Adipocyte (in vitro differentiated cells): Measurements from ENCODE around the gene MYPOP.
"Not testable (repeated sequence)": the region's sequence is repeated elsewhere in the genome, so short reads cannot be mapped to it uniquely, and the experiment has no call there.

ENCODE experiments used
- DNase-seq: peaks from one replicate; pipeline ENCODE4 v3.0.0-alpha.2; 2015; ENCODE audit warnings: low read depth
- H3K27me3 ChIP-seq: replicated peaks from 2 replicates; pipeline ENCODE4 v1.7.0; 2013; ENCODE audit warnings: mild to moderate bottlenecking, low read length, moderate library complexity; ENCODE audit not compliant: control insufficient read depth, insufficient read depth
- H3K36me3 ChIP-seq: 2 replicates; pipeline ENCODE4 v1.7.0; 2013; ENCODE audit warnings: low read length, mild to moderate bottlenecking, moderate library complexity; ENCODE audit not compliant: control insufficient read depth, insufficient read depth, severe bottlenecking
- H3K4me1 ChIP-seq: 2 replicates; pipeline ENCODE4 v1.7.0; 2013; ENCODE audit warnings: mild to moderate bottlenecking, low read length, moderate library complexity; ENCODE audit not compliant: control insufficient read depth, insufficient read depth
- H3K4me3 ChIP-seq: 2 replicates; pipeline ENCODE4 v1.7.0; 2013; ENCODE audit warnings: mild to moderate bottlenecking, low read length, moderate library complexity
- H3K9ac ChIP-seq: 2 replicates; pipeline ENCODE4 v1.7.0; 2013; ENCODE audit warnings: mild to moderate bottlenecking, low read length, moderate library complexity
- H3K9me3 ChIP-seq: 2 replicates; pipeline ENCODE4 v1.7.0; 2013; ENCODE audit warnings: mild to moderate bottlenecking, low read length, moderate library complexity; ENCODE audit not compliant: control insufficient read depth

MYPOP gene

DNA sequence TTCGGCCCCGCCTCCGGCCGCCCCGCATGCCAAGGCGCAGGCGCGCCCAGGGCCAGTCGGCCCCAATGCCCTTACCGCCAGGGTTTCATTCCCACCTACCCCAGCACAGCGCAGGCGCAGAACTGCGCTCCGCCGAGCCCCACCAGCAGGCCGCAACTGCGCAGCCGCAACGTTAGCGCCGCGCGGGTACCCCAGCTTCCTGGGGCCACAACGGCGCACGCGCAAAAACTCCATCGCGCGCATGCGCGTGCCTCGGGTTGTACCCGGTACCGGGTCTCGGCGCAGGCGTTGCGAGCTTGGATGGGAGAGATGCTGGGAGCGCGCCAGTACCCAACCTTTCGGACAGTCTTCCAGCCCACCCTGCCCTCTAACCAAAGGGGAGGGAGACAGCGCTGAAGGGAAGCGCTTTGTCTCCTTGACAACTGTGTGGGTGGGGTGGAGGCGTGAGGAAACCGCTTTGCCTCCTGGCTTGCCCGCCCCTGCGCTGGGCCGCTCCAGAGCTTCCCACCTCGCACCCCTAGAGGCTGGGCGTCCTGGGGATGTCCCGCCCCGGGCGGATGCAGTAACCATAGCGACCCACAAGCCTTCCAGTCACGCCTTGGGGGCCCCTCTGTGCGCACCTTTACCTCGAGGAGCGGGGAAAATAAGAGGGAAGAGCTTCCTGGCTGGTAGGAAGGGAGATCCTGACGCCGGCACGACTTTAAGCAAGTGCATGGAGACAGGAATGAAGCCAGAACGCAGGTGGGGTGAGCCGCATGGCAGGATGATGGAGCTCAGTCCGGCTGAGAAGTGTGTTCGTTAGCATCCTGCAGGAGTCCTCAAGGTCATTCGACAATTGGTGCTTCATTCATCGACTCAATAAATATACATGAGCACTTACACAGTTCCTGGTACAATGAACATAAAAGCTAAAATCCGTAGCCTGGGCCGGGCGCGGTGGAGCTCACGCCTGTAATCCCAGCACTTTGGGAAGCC lies 525 bp upstream of the MYPOP start:
- Histone ChIP-seq H3K27me3 (no peaks in the 10 kb centered on the region), H3K36me3 (peaks cover 14% of the 10 kb centered on the region), H3K9me3 (no peaks in the 10 kb centered on the region), H3K4me1 (peaks cover 28% of the 10 kb centered on the region), H3K4me3 (peak overlapping the region; percentile 98), H3K9ac (peak overlapping the region; percentile 96)
- peak; percentile 99 for DNase-seq

DNA sequence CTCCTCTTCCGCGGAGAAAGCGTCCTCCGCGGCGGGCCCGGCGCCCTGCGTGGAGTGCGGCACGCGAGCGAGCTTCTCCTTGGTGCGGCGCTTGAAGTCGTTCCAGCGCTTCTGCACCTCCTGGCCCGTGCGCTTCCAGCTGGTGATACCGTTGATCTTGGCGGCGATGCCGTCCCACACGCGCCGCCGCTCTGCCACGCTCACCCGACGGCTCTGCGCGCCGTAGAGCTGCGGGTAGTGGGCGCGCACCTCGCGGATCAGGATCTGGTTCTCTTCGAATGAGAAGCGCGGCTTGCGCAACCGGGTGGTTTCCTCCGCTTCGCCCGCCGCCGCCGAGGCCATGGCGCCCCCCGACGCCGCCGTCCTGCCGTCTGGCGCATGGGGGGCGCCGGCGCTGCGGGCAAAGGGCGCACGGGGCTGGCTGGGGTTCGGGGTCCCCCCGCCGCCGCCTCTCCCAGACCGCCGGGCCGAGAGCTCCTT lies 941 bp downstream of the MYPOP start:
- Histone ChIP-seq H3K27me3 (no peaks in the 10 kb centered on the region), H3K9ac (peak overlapping the region; percentile 75), H3K4me3 (peak overlapping the region; percentile 98), H3K36me3 (peaks cover 21% of the 10 kb centered on the region), H3K9me3 (no peaks in the 10 kb centered on the region), H3K4me1 (peaks cover 23% of the 10 kb centered on the region)
- peak; percentile 87 for DNase-seq

DNA sequence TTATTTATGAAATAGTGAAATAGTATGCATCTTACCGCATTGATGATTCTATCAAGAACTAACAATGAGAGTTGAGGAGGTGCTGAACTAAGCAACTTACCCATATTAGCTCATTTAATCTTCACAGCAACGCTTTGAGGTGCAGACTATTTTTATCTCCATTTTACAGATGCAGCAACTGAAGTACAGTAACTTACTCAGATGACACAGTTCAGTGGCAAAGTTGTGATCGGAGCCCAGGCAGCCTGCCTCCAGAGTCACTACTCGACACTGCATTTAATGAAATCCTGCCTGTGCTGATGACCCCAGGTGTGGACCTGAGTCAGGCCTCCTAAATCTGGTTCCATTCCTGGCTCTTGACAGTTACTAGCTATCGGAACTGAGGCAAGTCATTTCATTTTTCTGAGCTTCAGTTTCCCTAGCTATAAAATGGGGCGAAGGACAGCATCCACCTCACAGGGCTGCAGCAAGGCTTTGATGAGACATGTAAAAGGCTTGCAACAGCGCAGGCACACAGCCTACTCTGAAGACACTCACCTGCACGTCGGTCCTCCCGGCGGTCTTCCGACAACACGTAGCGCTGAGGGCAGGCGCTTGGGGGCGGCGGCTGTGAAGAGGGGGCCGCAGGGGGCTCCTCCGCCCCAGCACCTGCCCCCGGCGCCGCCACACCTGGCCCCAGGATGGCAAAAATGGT lies 1.5 kb downstream of the MYPOP start:
- no peaks in the 10 kb centered on the region for H3K9me3 ChIP-seq
- DNase-seq: no peak
- peaks cover 21% of the 10 kb centered on the region for H3K36me3 ChIP-seq
- H3K4me3 ChIP-seq: peak overlapping the region; percentile 98
- peak overlapping the region; percentile 75 for H3K9ac ChIP-seq
- H3K27me3 ChIP-seq: no peaks in the 10 kb centered on the region
- H3K4me1 ChIP-seq: peaks cover 23% of the 10 kb centered on the region

DNA sequence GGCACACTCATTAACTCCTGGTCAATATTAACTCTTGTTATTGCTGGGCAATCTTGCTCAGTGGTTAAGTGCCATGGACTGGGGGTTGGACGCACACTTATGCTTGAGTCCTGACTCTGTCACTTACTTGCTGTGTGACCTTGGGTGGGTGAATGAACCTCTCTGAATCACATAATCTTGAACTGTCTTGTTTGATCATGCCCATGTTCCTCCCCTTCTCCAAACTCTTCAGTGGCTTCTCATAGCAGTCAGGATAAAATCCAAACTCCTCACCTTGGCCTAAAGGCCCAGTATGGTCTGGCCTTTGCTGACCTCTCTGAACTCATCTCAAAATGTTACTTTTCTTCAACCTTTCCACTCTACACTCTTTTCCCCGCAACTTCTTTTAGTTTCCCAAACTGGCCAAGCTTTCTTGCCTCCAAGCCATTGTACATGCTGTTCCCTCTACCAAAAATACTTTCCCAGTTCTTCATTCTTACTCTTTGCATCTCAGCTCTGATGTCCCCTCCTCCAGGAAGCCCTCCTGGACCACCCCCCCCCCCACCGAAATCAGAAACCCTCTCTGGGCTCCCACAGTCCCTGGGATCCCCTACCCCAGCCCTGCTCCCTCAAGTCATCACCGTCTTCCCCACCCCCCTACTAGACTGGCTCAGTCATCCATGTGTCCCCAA lies 2.4 kb downstream of the MYPOP start:
- Histone ChIP-seq H3K36me3 (peaks cover 25% of the 10 kb centered on the region), H3K4me3 (no peak overlapping the region), H3K9ac (no peak overlapping the region), H3K27me3 (no peaks in the 10 kb centered on the region), H3K4me1 (peaks cover 26% of the 10 kb centered on the region), H3K9me3 (no peaks in the 10 kb centered on the region)
- DNase-seq: no peak

DNA sequence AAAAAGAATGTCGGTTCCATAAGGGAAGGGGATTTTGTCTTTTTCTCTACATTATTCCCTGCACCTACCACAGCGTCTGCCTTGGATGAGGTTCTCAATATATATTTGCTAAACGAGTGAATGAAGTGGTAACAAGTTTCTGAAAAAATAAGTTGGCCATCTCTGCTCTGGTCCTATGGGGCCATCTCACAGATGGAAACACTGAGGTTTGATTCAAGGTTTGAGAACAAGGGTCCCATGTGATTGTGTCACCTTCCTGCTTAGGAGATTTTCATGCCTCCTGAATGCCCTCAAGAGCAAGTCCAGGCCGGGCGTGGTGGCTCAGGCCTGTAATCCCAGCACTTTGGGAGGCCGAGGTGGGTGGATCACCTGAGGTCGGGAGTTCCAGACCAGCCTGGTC lies 3.2 kb downstream of the MYPOP start:
- no peak overlapping the region for H3K4me3 ChIP-seq
- no peaks in the 10 kb centered on the region for H3K27me3 ChIP-seq
- H3K9ac ChIP-seq: no peak overlapping the region
- H3K9me3 ChIP-seq: no peaks in the 10 kb centered on the region
- H3K4me1 ChIP-seq: peaks cover 26% of the 10 kb centered on the region
- no peak for DNase-seq
- H3K36me3 ChIP-seq: peaks cover 28% of the 10 kb centered on the region

DNA sequence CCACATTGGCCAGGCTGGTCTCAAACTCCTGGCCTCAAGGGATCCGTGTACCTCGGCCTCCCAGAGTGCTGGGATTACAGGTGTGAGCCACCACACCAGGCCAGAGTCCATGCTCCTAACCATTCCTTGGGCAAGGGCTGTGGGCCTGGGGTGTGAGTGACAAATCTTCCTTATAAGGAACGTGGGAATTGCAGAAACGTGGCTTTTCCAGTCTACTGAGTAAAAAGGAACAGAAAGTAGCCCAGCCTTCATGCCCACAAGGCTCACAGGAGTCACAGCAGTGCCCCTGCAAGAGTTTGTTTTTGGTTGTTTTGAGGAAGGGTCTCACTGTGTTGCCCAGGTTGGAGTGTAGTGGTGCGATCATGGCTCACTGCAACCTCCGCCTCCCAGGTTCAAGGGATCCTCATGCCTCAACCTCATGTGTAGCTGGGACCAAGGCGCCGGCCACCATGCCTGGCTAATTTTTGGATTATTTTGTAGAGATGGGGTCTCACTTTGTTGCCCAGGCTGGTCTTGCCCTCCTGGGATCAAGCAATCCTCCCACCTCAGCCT lies 5.1 kb downstream of the MYPOP start:
- peaks cover 21% of the 10 kb centered on the region for H3K4me1 ChIP-seq
- H3K36me3 ChIP-seq: peaks cover 28% of the 10 kb centered on the region
- no peak overlapping the region for H3K4me3 ChIP-seq
- no peak for DNase-seq
- H3K9ac ChIP-seq: no peak overlapping the region
- H3K9me3 ChIP-seq: no peaks in the 10 kb centered on the region
- H3K27me3 ChIP-seq: no peaks in the 10 kb centered on the region

DNA sequence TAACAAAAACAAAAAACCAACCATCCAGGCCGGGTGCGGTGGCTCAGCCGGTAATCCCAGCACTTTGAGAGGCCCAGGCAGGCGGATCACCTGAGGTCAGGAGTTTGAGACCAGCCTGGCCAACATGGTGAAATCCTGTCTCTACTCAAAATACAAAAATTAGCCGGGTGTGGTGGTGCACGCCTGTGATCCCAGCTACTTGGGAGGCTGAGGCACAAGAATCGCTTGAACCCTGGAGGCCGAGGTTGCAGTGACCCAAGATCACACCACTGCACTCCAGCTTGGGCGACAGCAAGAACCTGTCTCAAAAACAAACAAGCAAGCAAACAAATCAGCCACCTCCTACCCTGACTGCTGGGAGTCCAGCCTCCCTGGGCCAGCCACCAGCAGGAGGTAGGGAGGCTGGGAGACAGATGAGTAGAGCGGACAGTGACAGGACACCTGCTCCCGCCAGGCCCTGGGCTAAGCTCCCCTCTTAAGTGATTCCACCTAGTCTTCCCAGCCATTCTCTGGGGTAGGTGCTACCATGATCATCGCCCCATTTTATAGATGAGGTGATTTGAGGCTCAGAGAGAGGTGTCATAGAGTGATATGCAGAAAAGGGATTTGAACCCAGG lies 6.3 kb downstream of the MYPOP start:
- DNase-seq, H3K27me3 ChIP-seq: not testable (repeated sequence)
- peaks cover 28% of the 10 kb centered on the region for H3K36me3 ChIP-seq

DNA sequence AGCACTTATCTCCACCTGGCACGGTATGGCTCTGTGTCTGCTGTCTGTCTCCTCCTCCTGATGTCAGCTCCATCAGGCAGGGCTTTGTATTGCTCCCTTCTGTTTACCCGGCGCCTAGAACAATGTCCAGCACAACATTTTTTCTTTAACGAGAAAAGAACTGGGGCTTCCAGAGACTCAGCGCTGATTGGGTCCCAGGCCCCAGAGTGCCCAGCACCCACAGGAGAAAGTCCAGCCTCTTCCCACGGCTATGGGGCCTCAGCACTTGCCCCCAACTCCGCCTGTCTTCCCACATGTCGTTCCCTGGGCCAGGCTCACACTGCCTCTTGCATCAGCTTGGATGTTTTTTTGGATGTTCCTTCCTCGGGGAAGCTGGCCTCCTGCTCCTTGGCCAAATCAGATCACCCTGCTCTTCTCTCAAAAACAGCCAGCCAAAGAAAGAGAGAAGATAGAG lies 6.9 kb downstream of the MYPOP start:
- H3K9me3 ChIP-seq: no peaks in the 10 kb centered on the region
- DNase-seq: no peak
- no peaks in the 10 kb centered on the region for H3K27me3 ChIP-seq
- peaks cover 28% of the 10 kb centered on the region for H3K36me3 ChIP-seq
- peak overlapping the region; percentile 72 for H3K9ac ChIP-seq
- peaks cover 14% of the 10 kb centered on the region for H3K4me1 ChIP-seq
- no peak overlapping the region for H3K4me3 ChIP-seq

More for the DNA sequence above, 6.3 kb downstream of the MYPOP start:
- peaks cover 20% of the 10 kb centered on the region for H3K4me1 ChIP-seq
- H3K4me3 ChIP-seq, H3K9me3 ChIP-seq: not testable (repeated sequence)
- peak overlapping the region; percentile 72 for H3K9ac ChIP-seq

DNA sequence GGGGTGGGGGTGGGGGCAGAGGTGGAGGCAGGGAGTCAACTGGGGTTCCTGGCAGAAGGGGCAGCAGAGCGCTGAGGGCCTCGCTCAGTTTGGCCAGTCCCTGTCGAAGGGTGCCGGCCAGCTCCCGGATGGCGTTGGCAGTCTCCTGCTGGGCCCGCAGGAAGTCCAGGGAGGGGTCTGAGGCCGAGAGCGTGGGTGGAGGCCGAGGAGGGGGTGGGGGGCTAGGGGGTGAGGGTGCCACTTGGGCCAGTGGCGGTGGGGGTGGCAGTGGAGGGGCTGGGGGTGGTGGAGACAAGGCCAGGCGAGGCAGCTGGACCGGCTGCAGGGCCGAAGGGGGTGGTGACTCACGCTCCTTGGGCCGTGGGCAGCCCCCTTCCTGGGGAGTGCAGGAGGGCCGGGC lies 11.5 kb downstream of the MYPOP start:
- H3K36me3 ChIP-seq: peaks cover 12% of the 10 kb centered on the region
- no peaks in the 10 kb centered on the region for H3K9me3 ChIP-seq
- no peak for DNase-seq
- no peaks in the 10 kb centered on the region for H3K27me3 ChIP-seq
- peaks cover 11% of the 10 kb centered on the region for H3K4me1 ChIP-seq
- no peak overlapping the region for H3K9ac ChIP-seq
- no peak overlapping the region for H3K4me3 ChIP-seq

DNA sequence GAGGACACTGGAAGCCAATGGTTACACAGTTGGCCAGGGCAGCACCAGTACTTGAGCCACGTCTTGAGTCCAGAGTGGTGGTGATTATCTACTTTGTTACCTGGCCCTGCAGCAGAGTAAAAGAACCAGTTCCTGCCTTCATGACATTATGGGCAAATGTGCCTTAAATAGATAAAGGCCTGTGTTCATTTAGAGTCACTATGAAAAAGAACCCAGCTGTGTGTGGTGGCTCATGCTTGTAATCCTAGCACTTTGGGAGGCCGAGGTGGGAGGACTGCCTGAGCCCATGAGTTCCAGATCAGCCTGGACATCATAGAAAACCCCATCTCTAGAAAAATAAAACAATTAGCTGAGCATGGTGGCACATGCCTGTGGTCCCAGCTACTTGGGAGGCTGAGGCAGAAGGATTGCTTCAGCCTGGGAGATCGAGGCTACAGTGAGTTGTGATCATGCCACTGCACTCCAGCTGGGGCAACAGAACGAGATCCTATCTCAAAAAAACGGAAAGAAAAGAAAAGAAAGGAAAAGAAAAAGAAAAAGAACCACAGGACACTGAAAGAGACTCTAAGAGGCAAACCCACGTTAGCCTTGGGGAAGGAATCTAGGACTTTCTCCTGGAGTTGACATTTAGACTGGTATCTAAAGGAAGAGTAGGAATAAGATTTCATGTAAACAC lies 13.1 kb downstream of the MYPOP start:
- Histone ChIP-seq H3K27me3 (no peaks in the 10 kb centered on the region), H3K9ac (no peak overlapping the region), H3K9me3 (no peaks in the 10 kb centered on the region), H3K4me3 (no peak overlapping the region), H3K36me3 (peaks cover 5% of the 10 kb centered on the region), H3K4me1 (peaks cover 13% of the 10 kb centered on the region)
- no peak for DNase-seq
